HuH-7.5 (cell line): ENCODE results near the gene DCBLD2.
"Not testable (repeated sequence)": the region's sequence is repeated elsewhere in the genome, so short reads cannot be mapped to it uniquely, and the experiment has no call there.

Experiments used
- DNase-seq: peaks from one replicate; pipeline ENCODE4 v3.0.0; 2011; ENCODE audit warnings: low spot score

DCBLD2 gene

GRCh38 chr3:98890965-98891910, 10.3 kb downstream of the DCBLD2 start:
- no peak for DNase-seq

- DNase-seq = no peak
Measured at GRCh38 chr3:98890181-98890835, 11.2 kb downstream of the DCBLD2 start.

- DNase-seq = no peak
Measured at GRCh38 chr3:98887684-98888083, 13.8 kb downstream of the DCBLD2 start.

- no peak for DNase-seq
Measured at GRCh38 chr3:98886525-98886924, 15.0 kb downstream of the DCBLD2 start.

GRCh38 chr3:98885851-98886250, 15.6 kb downstream of the DCBLD2 start:
- DNase-seq = no peak

GRCh38 chr3:98884675-98885371, 16.7 kb downstream of the DCBLD2 start:
- DNase-seq = no peak

- DNase-seq = not testable (repeated sequence)
Measured at GRCh38 chr3:98882614-98883333, 18.7 kb downstream of the DCBLD2 start.

GRCh38 chr3:98877132-98877531, 24.4 kb downstream of the DCBLD2 start:
- no peak for DNase-seq

- DNase-seq = no peak
Measured at GRCh38 chr3:98875535-98875934, 26.0 kb downstream of the DCBLD2 start.

GRCh38 chr3:98874602-98875249, 26.8 kb downstream of the DCBLD2 start:
- no peak for DNase-seq

GRCh38 chr3:98869391-98869790, 32.1 kb downstream of the DCBLD2 start:
- no peak for DNase-seq

GRCh38 chr3:98857971-98858370, 43.5 kb downstream of the DCBLD2 start:
- DNase-seq = not testable (repeated sequence)

- DNase-seq = not testable (repeated sequence)
Measured at GRCh38 chr3:98857258-98857657, 44.2 kb downstream of the DCBLD2 start.

- DNase-seq = no peak
Measured at GRCh38 chr3:98856724-98857123, 44.8 kb downstream of the DCBLD2 start.

GRCh38 chr3:98855806-98856400, 45.6 kb downstream of the DCBLD2 start:
- no peak for DNase-seq

GRCh38 chr3:98848108-98848507, 53.4 kb downstream of the DCBLD2 start:
- no peak for DNase-seq

GRCh38 chr3:98846101-98846500, 55.4 kb downstream of the DCBLD2 start:
- no peak for DNase-seq

- DNase-seq = no peak
Measured at GRCh38 chr3:98843266-98843959, 58.1 kb downstream of the DCBLD2 start.

GRCh38 chr3:98839846-98840245, 61.6 kb downstream of the DCBLD2 start:
- no peak for DNase-seq

GRCh38 chr3:98831060-98831459, 70.4 kb downstream of the DCBLD2 start:
- DNase-seq = not testable (repeated sequence)
